Measurements from ENCODE around the gene CDK18.

The CDK18 gene

DNA sequence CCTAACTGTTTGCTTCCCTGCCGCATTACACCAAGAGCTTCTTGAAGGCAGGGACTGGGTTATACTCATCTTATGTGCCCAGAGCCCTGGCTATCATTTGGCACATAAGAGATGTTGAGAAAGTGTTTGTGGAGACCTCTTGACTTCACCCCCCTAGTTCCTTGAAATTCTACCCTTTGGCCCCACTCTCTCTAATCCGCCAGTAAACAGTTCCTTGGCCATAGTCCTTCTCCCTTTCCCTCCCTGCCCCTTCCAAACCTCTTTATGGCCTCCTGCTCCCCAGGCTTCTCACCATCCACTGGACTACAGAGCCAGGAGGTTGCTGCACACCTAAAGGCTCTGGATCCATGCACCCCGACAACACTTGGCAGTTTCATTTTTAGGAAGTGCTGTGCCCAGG lies 1.5 kb upstream of the CDK18 start:
- no peak overlapping the region for H3K4me3 ChIP-seq (ENCODE audit: low read length)
- TF ChIP-seq, protein P1, sequence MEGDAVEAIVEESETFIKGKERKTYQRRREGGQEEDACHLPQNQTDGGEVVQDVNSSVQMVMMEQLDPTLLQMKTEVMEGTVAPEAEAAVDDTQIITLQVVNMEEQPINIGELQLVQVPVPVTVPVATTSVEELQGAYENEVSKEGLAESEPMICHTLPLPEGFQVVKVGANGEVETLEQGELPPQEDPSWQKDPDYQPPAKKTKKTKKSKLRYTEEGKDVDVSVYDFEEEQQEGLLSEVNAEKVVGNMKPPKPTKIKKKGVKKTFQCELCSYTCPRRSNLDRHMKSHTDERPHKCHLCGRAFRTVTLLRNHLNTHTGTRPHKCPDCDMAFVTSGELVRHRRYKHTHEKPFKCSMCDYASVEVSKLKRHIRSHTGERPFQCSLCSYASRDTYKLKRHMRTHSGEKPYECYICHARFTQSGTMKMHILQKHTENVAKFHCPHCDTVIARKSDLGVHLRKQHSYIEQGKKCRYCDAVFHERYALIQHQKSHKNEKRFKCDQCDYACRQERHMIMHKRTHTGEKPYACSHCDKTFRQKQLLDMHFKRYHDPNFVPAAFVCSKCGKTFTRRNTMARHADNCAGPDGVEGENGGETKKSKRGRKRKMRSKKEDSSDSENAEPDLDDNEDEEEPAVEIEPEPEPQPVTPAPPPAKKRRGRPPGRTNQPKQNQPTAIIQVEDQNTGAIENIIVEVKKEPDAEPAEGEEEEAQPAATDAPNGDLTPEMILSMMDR (IDR thresholded peaks at IDR 0.05; ENCODE audit: insufficient read depth, low read depth, low read length, missing control alignments) = no peak
- no peak for DNase-seq (ENCODE audit: low read depth)

DNA sequence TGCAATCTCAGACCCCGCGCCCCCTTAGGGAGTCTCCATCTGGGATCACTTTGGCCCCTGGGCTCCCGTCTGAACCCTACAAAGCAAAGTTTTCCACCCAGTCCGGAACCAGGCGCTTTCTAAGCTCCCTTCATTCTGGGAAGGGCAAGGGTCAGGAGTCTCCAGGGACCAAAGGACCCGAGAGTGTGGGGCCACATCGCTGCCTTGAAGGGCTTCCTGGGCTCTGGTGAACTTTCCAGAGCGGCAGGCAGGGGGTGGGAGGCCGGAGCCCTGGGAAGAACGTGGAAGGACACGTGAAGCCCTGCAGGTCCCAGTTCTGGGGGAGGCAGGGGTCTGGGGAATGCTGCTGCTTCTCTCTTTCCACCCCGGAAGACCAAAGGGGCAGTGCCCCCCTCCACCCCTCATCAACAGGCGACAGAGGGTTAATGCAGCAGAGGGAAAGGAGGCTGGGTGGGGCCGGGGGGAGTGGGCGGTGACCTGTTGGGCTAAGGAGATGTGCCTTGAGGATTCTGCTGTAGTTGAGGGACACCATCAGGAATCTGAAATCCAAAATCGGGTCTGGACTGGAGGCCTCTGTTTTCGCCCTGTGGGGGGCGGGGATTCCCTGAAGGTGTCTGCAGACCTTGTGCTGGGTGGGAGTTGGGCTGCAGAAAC lies 734 bp downstream of the CDK18 start:
- TF ChIP-seq, protein P1 (IDR thresholded peaks at IDR 0.05; ENCODE audit: insufficient read depth, low read depth, low read length, missing control alignments) = no peak
- peak overlapping the region; percentile 70 for H3K4me3 ChIP-seq (ENCODE audit: low read length)
- no peak for DNase-seq (ENCODE audit: low read depth)

DNA sequence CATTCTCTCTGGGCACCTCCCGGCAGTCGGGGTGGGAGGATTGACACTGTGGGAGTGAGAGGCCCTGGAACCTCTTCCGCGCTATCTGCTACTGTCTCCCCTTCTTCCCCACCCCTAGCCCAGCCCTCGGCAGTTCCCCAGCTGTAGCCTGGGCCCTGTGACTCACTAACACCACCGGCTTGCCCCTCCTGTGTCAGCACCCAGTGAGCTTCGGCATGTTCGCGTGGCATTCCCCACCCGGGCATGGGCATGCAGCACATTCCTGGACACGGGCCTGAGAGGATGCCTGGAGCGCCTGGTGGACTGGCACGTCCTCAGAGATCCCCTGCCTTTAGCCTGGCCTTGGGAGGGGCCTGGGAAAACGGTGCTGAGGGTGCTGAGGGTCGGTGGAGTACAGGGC lies 1.3 kb downstream of the CDK18 start:
- peak; percentile 76 for DNase-seq (ENCODE audit: low read depth)
- TF ChIP-seq, protein P1 (IDR thresholded peaks at IDR 0.05; ENCODE audit: insufficient read depth, low read depth, low read length, missing control alignments) = no peak
- H3K4me3 ChIP-seq (ENCODE audit: low read length) = peak overlapping the region; percentile 70

DNA sequence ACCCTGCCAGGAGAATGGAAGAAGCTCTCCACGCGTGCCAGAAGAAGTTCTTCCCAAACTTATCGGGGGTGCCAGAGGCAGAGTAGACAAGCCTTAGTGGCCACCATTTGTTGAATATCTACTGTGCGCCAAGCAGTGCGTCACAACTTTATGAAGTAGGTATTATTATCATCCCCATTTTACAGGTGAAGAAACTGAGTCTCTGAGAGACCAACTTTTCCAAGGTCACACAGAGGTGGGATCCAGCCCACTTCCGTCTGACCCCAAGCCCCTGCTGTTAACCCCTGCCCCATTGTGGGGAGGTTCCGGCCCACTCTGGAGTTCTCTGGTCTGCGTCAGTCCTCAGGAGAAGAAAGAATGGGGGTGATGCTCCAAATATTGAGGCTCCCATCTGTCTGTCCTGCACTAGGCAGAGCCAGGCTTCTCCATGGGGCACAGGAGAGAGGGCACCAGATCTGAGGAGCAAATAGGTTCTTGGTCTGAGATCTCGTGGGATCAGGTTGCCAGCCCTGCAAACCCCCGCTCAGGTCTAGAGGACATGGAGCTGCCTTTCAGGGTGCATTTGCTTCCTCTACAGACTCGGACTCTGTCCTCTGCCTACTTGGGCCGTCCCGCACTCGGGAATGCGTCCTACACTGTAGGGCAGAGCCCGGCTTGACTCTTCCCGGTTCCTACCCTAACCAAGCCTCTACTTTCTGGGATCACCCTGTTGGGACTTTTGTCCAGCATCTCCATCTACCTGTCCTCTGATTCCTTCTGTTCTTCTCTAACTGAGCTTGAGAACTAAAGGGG lies 2.1 kb downstream of the CDK18 start:
- TF ChIP-seq, protein P1 (IDR thresholded peaks at IDR 0.05; ENCODE audit: insufficient read depth, low read depth, low read length, missing control alignments) = no peak
- no peak for DNase-seq (ENCODE audit: low read depth)
- no peak overlapping the region for H3K4me3 ChIP-seq (ENCODE audit: low read length)

DNA sequence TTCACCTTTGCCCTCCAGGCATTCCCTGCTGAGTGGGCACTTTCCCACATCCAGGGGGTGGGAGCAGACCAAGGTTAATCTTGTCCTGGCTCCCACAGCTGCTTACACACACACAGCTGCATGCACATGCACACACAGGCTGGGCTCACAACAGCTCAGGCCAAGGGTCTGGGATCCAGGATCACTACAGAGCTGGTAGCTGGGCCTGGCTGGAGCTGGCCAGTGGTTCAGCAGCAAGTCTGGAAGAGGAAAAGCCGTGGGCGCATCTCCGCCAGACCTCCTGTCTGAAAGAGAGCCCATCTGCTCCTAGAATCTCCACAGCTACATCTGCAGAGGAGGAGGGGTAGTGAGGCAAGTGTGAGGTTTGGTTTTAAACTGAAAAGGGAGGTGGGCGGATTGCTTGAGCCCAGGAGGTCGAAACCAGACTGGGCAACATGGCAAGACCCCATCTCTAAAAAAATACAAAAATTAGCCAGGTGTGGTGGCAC lies 3.8 kb downstream of the CDK18 start:
- H3K4me3 ChIP-seq (ENCODE audit: low read length) = no peak overlapping the region
- TF ChIP-seq, protein P1 (IDR thresholded peaks at IDR 0.05; ENCODE audit: insufficient read depth, low read depth, low read length, missing control alignments) = no peak
- DNase-seq (ENCODE audit: low read depth) = no peak

DNA sequence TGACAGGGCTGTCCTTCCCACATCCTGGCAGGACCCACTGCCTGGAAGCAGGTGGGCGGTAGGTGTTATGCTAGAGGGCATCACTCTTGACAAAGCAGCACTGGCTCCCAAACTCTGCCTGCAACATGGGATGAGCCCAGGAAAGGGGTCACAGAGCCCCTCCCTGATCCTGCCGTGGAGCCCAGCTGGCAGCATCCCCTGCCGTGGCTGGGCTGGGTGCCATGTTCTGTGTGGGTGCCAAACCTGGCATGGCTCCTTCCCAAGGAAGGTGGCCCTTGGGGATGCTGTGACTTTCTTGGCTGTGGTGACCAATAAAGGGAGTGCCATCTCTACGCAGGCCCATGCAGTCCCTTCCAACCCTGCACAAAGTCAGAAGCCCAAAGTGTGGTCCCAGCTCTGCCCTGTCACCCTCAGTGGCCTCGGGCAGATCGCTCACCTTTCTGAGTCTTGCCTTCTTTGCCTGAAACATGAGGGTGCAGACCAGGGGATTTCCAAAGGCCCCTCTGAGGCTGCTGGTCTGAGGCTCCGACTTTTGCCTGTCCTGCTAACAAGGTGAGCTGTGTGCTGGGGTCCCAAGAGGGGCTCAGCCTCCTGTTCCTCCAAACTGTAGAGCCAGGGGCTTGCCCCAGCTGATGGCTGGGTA lies 6.0 kb downstream of the CDK18 start:
- H3K4me3 ChIP-seq (ENCODE audit: low read length) = no peak overlapping the region
- TF ChIP-seq, protein P1 (IDR thresholded peaks at IDR 0.05; ENCODE audit: insufficient read depth, low read depth, low read length, missing control alignments) = no peak
- no peak for DNase-seq (ENCODE audit: low read depth)

Data from epithelial cell of esophagus (primary cell).